DOHH2 (cell line): ENCODE results near the gene TBX4.

Experiments used
- H3F3A ChIP-seq: fragments of 200-600 bp; sonication (generic), shearing (Covaris generic); 2 replicates; pipeline ENCODE4 v1.6.0; 2016; ENCODE audit warnings: antibody characterized with exemption, mild to moderate bottlenecking; ENCODE audit not compliant: control insufficient read depth, insufficient read depth
- H3K27ac ChIP-seq: fragments of 200-600 bp; sonication (generic); 2 replicates; pipeline ENCODE4 v1.5.1; 2014; ENCODE audit warnings: low read depth, mild to moderate bottlenecking, low read length, moderate library complexity
- H3K27me3 ChIP-seq: fragments of 200-600 bp; sonication (generic); 2 replicates; pipeline ENCODE4 v1.6.1; 2014; ENCODE audit warnings: mild to moderate bottlenecking, low read length, mixed read lengths; ENCODE audit not compliant: control insufficient read depth
- H3K36me3 ChIP-seq: fragments of 200-600 bp; sonication (generic); 2 replicates; pipeline ENCODE4 v1.6.1; 2014; ENCODE audit warnings: mild to moderate bottlenecking, low read length, moderate library complexity, mixed read lengths; ENCODE audit not compliant: control insufficient read depth
- H3K4me1 ChIP-seq: fragments of 200-600 bp; sonication (generic); 2 replicates; pipeline ENCODE4 v1.6.1; 2014; ENCODE audit warnings: mild to moderate bottlenecking, low read length, mixed read lengths; ENCODE audit not compliant: control insufficient read depth
- H3K4me2 ChIP-seq: fragments of 200-600 bp; sonication (generic); 2 replicates; pipeline ENCODE4 v1.6.0; 2014; ENCODE audit warnings: mild to moderate bottlenecking, low read length, moderate library complexity
- H3K4me3 ChIP-seq: fragments of 200-600 bp; sonication (generic); 2 replicates; pipeline ENCODE4 v1.5.1; 2014; ENCODE audit warnings: mild to moderate bottlenecking, low read length, mixed read lengths
- H3K79me2 ChIP-seq: fragments of 200-600 bp; sonication (generic); 2 replicates; pipeline ENCODE4 v1.6.1; 2014; ENCODE audit warnings: mild to moderate bottlenecking, low read length, mixed read lengths; ENCODE audit not compliant: control insufficient read depth
- H3K9me2 ChIP-seq: fragments of 200-600 bp; sonication (generic); replicated peaks from 2 replicates; pipeline ENCODE4 v1.6.1; 2014; ENCODE audit warnings: mild to moderate bottlenecking, low read length, mixed read lengths; ENCODE audit not compliant: control insufficient read depth
- H3K9me3 ChIP-seq: fragments of 200-600 bp; sonication (generic); 2 replicates; pipeline ENCODE4 v1.6.1; 2014; ENCODE audit warnings: antibody characterized with exemption, low read length, mixed read lengths; ENCODE audit not compliant: control insufficient read depth, insufficient read depth
- H4K20me1 ChIP-seq: fragments of 200-600 bp; sonication (generic); 2 replicates; pipeline ENCODE4 v1.6.0; 2014; ENCODE audit warnings: low read depth, mild to moderate bottlenecking, antibody characterized with exemption, low read length, moderate library complexity; ENCODE audit not compliant: control insufficient read depth, insufficient read depth
- EZH2phosphoT487 ChIP-seq: fragments of 200-600 bp; sonication (generic); IDR thresholded peaks from 2 replicates; pipeline ENCODE4 v1.6.1; 2017; ENCODE audit warnings: borderline replicate concordance, mild to moderate bottlenecking, antibody characterized with exemption, low read length, moderate library complexity, mixed read lengths
- TF ChIP-seq, protein P1 (sequence below): fragments of 200-600 bp; sonication (generic); IDR thresholded peaks from one replicate; pipeline ENCODE4 v1.5.1; 2014; ENCODE audit warnings: antibody characterized with exemption, mild to moderate bottlenecking, low read depth, low read length; ENCODE audit not compliant: poor library complexity, severe bottlenecking

TBX4 gene

DNA sequence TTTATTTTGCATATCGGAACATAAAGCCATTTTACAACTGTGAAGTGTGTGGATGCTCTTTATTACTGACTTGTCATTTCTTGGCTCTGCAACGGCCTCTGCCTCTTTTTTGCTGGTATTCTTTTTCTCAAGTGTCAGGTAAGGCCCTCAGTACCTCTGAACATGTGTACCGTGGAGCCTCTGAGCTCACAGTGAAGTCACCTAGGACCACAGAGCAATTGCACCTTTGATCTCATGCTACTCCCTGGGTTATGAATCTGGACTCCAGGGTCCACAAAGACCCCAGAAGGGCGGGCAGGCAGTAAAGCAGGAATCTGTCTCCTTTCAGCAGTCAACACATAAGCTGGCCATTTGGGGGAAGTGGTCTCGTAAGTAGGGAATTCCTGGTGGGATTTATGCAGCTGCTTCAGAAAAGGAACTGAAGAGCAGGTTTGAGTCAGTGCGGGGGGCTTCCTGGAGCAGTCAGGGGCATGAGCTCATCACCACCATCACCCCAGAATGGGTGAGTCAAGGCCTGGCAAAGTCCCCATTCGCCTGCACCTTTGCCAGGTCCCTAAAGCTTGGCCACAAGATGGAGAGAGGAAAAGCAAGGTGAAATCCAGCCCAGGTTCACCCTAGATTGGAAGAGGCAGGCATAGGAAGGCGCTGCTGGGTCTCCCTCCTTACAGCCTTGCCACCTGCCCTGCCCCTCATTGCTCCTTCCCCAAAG, 33.0 kb downstream of the TBX4 start:
- no peak overlapping the region for H3K4me2 ChIP-seq
- no peaks in the 10 kb centered on the region for H3K36me3 ChIP-seq
- H4K20me1 ChIP-seq = no peaks in the 10 kb centered on the region
- no peaks in the 10 kb centered on the region; the same call in 1 of the 2 replicates for H3K27me3 ChIP-seq
- TF ChIP-seq, protein P1, sequence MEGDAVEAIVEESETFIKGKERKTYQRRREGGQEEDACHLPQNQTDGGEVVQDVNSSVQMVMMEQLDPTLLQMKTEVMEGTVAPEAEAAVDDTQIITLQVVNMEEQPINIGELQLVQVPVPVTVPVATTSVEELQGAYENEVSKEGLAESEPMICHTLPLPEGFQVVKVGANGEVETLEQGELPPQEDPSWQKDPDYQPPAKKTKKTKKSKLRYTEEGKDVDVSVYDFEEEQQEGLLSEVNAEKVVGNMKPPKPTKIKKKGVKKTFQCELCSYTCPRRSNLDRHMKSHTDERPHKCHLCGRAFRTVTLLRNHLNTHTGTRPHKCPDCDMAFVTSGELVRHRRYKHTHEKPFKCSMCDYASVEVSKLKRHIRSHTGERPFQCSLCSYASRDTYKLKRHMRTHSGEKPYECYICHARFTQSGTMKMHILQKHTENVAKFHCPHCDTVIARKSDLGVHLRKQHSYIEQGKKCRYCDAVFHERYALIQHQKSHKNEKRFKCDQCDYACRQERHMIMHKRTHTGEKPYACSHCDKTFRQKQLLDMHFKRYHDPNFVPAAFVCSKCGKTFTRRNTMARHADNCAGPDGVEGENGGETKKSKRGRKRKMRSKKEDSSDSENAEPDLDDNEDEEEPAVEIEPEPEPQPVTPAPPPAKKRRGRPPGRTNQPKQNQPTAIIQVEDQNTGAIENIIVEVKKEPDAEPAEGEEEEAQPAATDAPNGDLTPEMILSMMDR = no peak
- no peak for TF ChIP-seq EZH2phosphoT487
- H3K9me3 ChIP-seq = no peaks in the 10 kb centered on the region
- H3K79me2 ChIP-seq = no peaks in the 10 kb centered on the region
- H3K27ac ChIP-seq = no peak overlapping the region
- H3F3A ChIP-seq = no peaks in the 10 kb centered on the region
- no peaks in the 10 kb centered on the region for H3K9me2 ChIP-seq
- H3K4me3 ChIP-seq = no peak overlapping the region
- H3K4me1 ChIP-seq = no peaks in the 10 kb centered on the region

DNA sequence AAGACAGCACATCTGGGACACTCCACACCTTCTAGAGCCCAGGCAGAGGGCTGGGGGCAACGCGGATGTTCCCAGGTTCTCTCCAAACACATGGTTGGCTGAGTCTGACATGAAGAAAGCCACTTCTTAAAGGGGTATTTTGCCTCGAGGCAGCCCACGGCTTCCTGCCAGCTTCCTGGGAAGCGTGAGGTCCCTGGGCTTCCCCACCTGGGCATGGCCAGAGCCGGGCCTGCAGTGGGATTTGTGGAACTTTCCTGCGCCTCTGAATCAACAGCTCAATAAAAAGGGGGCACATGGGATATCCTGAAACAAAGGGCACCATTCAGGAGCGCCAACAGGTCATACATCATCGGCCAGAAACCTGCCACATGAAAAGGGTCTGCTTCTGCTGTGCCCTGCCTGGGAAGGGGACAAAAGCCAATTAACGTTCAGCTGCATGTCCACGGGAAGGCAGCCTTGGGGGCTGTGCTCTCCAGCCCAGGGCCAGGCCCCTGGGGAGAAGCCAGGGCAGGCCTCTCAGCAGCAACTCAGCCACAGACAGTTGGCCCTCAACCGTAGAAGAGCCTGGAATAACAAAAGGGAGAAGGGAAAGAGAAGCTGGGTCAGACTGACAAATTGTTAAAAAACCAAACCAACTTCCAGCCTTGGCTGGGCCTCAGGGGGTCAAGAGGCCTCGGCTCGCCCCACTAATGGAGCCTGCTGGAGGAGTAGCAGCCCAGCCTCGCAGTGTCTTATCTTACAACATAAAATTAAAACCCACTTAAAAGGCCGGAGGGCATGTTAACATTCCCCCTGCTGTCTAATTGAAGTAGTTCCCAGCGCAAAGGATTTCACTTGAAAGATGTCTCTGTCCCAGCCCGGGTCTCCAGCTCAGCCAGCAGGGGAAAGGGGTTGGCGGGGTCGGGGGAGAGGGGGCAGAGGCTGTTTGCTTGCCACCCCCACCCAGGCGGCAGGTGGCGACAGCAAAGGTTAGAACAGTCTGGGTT, 34.2 kb downstream of the TBX4 start:
- Histone ChIP-seq H3K79me2 (no peaks in the 10 kb centered on the region), H3K9me2 (no peaks in the 10 kb centered on the region), H3K9me3 (no peaks in the 10 kb centered on the region), H3K27ac (no peak overlapping the region), H3K4me1 (no peaks in the 10 kb centered on the region), H3K4me3 (no peak overlapping the region), H3K36me3 (no peaks in the 10 kb centered on the region), H4K20me1 (no peaks in the 10 kb centered on the region), H3F3A (no peaks in the 10 kb centered on the region), H3K4me2 (no peak overlapping the region), H3K27me3 (no peaks in the 10 kb centered on the region; the same call in 1 of the 2 replicates)
- TF ChIP-seq, protein P1 = no peak
- no peak for TF ChIP-seq EZH2phosphoT487

DNA sequence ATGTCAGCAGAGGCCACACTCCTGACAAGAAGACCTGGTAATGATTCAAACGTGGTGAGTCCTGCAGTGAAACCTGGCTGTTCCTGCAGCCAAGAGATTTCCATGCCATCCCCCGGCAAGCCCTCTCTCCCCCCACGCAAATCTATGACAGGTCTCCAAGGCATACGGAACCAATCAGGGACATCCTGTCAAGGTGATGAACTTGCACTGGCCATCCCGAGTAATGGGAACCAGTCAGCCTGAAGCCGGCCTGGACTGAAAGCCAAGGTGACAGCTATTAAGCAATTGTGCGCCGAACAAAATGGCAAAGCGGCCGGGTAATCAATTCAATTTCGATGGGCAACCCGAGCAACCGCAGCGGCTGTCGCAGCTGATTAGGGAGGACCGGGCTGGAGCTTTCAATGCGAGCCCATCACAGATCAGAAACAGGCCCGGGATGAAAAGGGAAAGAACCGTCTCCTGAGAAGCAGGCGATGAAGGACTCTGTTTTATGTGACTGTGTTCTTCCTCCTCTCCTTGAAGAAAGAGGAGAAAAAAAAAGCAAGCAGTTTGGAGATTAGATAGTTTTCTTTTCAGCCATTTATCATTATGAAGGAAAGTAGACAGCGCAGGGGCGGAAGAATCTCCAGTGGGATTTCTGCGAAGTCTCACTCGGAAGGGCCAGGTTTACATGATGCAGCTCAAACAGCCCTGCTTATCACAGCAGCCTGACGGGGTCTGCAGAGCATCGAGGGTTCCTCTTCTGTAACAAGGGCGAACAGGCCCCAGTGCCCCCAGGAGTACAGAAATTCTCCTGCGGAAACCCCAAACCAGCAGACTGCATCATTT, 35.2 kb downstream of the TBX4 start:
- H3K9me2 ChIP-seq = no peaks in the 10 kb centered on the region
- H3K27me3 ChIP-seq = peaks cover under 1% of the 10 kb centered on the region; the same call in 1 of the 2 replicates
- TF ChIP-seq EZH2phosphoT487 = no peak
- TF ChIP-seq, protein P1 = no peak
- no peaks in the 10 kb centered on the region for H3K9me3 ChIP-seq
- H3K27ac ChIP-seq = no peak overlapping the region
- no peaks in the 10 kb centered on the region for H3K4me1 ChIP-seq
- H3K4me3 ChIP-seq = no peak overlapping the region
- H3K4me2 ChIP-seq = no peak overlapping the region
- H3F3A ChIP-seq = no peaks in the 10 kb centered on the region
- no peaks in the 10 kb centered on the region for H3K36me3 ChIP-seq
- H4K20me1 ChIP-seq = no peaks in the 10 kb centered on the region
- no peaks in the 10 kb centered on the region for H3K79me2 ChIP-seq
